ENCODE results near the gene WDR1. TPM values are rescaled to one million over a fixed set of nuclear protein-coding genes. Genes with fewer than 3 reads are reported as not detected.

WDR1 gene
- total RNA-seq, 2 experiments from 2014 or later = 481 to 538 TPM

GRCh38 chr4:10124167-10124930 lies 7.8 kb upstream of the WDR1 start:
- peak overlapping the region; percentile 25 for H3K27ac Mint-ChIP-seq
- H3K9me3 Mint-ChIP-seq (ENCODE audit: low read depth) = no peaks in the 10 kb centered on the region
- DNase-seq (no peak), ATAC-seq (no peak)
- peaks cover 14% of the 10 kb centered on the region for H3K4me1 Mint-ChIP-seq
- CTCF ChIA-PET = no interaction called here
- H3K36me3 Mint-ChIP-seq = no peaks in the 10 kb centered on the region
- peaks cover under 1% of the 10 kb centered on the region for H3K27me3 Mint-ChIP-seq
- H3K4me3 Mint-ChIP-seq = no peak overlapping the region

- Mint-ChIP-seq H3K9me3 (ENCODE audit: low read depth) (no peaks in the 10 kb centered on the region), H3K4me3 (no peak overlapping the region), H3K27me3 (no peaks in the 10 kb centered on the region), H3K4me1 (peaks cover 15% of the 10 kb centered on the region), H3K27ac (no peak overlapping the region), H3K36me3 (no peaks in the 10 kb centered on the region)
- no peak for DNase-seq
- CTCF ChIA-PET = interaction anchor here (1.1 kb wide), 1 partner anchor 106 kb away, joined by 3 read pairs; no protein-coding TSS in a partner anchor
- ATAC-seq = no peak
Measured at GRCh38 chr4:10123227-10124101, 6.9 kb upstream of the WDR1 start.

- H3K9me3 Mint-ChIP-seq (ENCODE audit: low read depth) = no peaks in the 10 kb centered on the region
- no peak overlapping the region for H3K4me3 Mint-ChIP-seq
- peaks cover 25% of the 10 kb centered on the region for H3K4me1 Mint-ChIP-seq
- CTCF ChIA-PET = interaction anchor here (1.1 kb wide), 1 partner anchor 105 kb away, joined by 3 read pairs; no protein-coding TSS in a partner anchor
- no peak overlapping the region for H3K27ac Mint-ChIP-seq
- H3K27me3 Mint-ChIP-seq = no peaks in the 10 kb centered on the region
- ATAC-seq (no peak), DNase-seq (no peak)
- no peaks in the 10 kb centered on the region for H3K36me3 Mint-ChIP-seq
Measured at GRCh38 chr4:10122236-10122932, 5.8 kb upstream of the WDR1 start.

GRCh38 chr4:10121568-10122208 lies 5.1 kb upstream of the WDR1 start:
- no peaks in the 10 kb centered on the region for H3K36me3 Mint-ChIP-seq
- H3K27ac Mint-ChIP-seq = no peak overlapping the region
- H3K27me3 Mint-ChIP-seq = no peaks in the 10 kb centered on the region
- H3K4me1 Mint-ChIP-seq = peaks cover 29% of the 10 kb centered on the region
- H3K4me3 Mint-ChIP-seq = no peak overlapping the region
- H3K9me3 Mint-ChIP-seq (ENCODE audit: low read depth) = no peaks in the 10 kb centered on the region
- DNase-seq = no peak
- no peak for ATAC-seq
- CTCF ChIA-PET = no interaction called here

- DNase-seq (no peak), ATAC-seq (no peak)
- H3K4me1 Mint-ChIP-seq = peaks cover 29% of the 10 kb centered on the region
- no peaks in the 10 kb centered on the region for H3K9me3 Mint-ChIP-seq (ENCODE audit: low read depth)
- no peak overlapping the region for H3K27ac Mint-ChIP-seq
- no peak overlapping the region for H3K4me3 Mint-ChIP-seq
- CTCF ChIA-PET = interaction anchor here (1.4 kb wide), 1 partner anchor 12 kb away, joined by 3 read pairs; no protein-coding TSS in a partner anchor
- H3K27me3 Mint-ChIP-seq = no peaks in the 10 kb centered on the region
- H3K36me3 Mint-ChIP-seq = peaks cover under 1% of the 10 kb centered on the region
Measured at GRCh38 chr4:10120943-10121567, 4.5 kb upstream of the WDR1 start.

GRCh38 chr4:10119773-10120172 lies 3.2 kb upstream of the WDR1 start:
- Mint-ChIP-seq H3K4me1 (peaks cover 34% of the 10 kb centered on the region), H3K27me3 (no peaks in the 10 kb centered on the region), H3K36me3 (peaks cover 13% of the 10 kb centered on the region), H3K9me3 (ENCODE audit: low read depth) (no peaks in the 10 kb centered on the region), H3K27ac (no peak overlapping the region), H3K4me3 (no peak overlapping the region)
- no peak for ATAC-seq
- CTCF ChIA-PET = interaction anchor here (1.0 to 1.4 kb wide), 2 partner anchors 11 to 26 kb away, joined by 3 read pairs; no protein-coding TSS in a partner anchor
- no peak for DNase-seq

- Mint-ChIP-seq H3K4me3 (no peak overlapping the region), H3K27ac (no peak overlapping the region), H3K4me1 (peaks cover 37% of the 10 kb centered on the region), H3K36me3 (peaks cover 18% of the 10 kb centered on the region), H3K9me3 (ENCODE audit: low read depth) (no peaks in the 10 kb centered on the region), H3K27me3 (no peaks in the 10 kb centered on the region)
- CTCF ChIA-PET = interaction anchor here (1.0 to 1.8 kb wide), 3 partner anchors 14 to 33 kb away, joined by 3 to 5 read pairs (median 3); no protein-coding TSS in a partner anchor
- ATAC-seq (no peak), DNase-seq (no peak)
Measured at GRCh38 chr4:10119278-10119677, 2.7 kb upstream of the WDR1 start.

GRCh38 chr4:10118048-10119004 lies 1.7 kb upstream of the WDR1 start:
- no peak for DNase-seq
- H3K27me3 Mint-ChIP-seq = no peaks in the 10 kb centered on the region

GRCh38 chr4:10117359-10118047 lies 904 bp upstream of the WDR1 start:
- Mint-ChIP-seq H3K27me3 (no peaks in the 10 kb centered on the region), H3K4me1 (peaks cover 42% of the 10 kb centered on the region), H3K27ac (peak overlapping the region; percentile 97), H3K4me3 (peak overlapping the region; percentile 84), H3K36me3 (peaks cover 33% of the 10 kb centered on the region), H3K9me3 (ENCODE audit: low read depth) (no peaks in the 10 kb centered on the region)
- ATAC-seq (no peak), DNase-seq (no peak)
- CTCF ChIA-PET = interaction anchor here (0.7 to 2.0 kb wide), 13 partner anchors 16 to 344 kb away, joined by 3 to 8 read pairs (median 4); no protein-coding TSS in a partner anchor

More at GRCh38 chr4:10118048-10119004, 1.7 kb upstream of the WDR1 start:
- Mint-ChIP-seq H3K4me3 (peak overlapping the region; percentile 84), H3K4me1 (peaks cover 37% of the 10 kb centered on the region), H3K27ac (peak overlapping the region; percentile 97), H3K9me3 (ENCODE audit: low read depth) (no peaks in the 10 kb centered on the region), H3K36me3 (peaks cover 27% of the 10 kb centered on the region)
- no peak for ATAC-seq
- CTCF ChIA-PET = interaction anchor here (0.7 to 2.0 kb wide), 9 partner anchors 15 to 81 kb away, joined by 3 to 8 read pairs (median 4); no protein-coding TSS in a partner anchor

GRCh38 chr4:10115797-10116568 lies 616 bp downstream of the WDR1 start:
- Mint-ChIP-seq H3K9me3 (ENCODE audit: low read depth) (no peaks in the 10 kb centered on the region), H3K4me3 (peak overlapping the region; percentile 98), H3K4me1 (peaks cover 57% of the 10 kb centered on the region), H3K27me3 (no peaks in the 10 kb centered on the region), H3K36me3 (peaks cover 48% of the 10 kb centered on the region), H3K27ac (peak overlapping the region; percentile 90)
- peak; percentile 57 for ATAC-seq
- DNase-seq = peak; percentile 87
- CTCF ChIA-PET = interaction anchor here (1.0 to 2.0 kb wide), 3 partner anchors 16 to 45 kb away, joined by 3 to 8 read pairs (median 4); no protein-coding TSS in a partner anchor
